GM12878 (cell line): ENCODE measurements around the gene SRC. TPM values are rescaled to one million over a fixed set of nuclear protein-coding genes. Genes with fewer than 3 reads are reported as not detected.

Experiments
- ATAC-seq: fragments of 200-7000 bp; cut with Tn5 transposase; 3 replicates; pipeline ENCODE4 v1.9.1; 2020; ENCODE audit warnings: mild to moderate bottlenecking, moderate library complexity
- BruUV-seq: library from RNA; stranded (reverse); fragments of 400-500 nt; replicated peaks from 2 replicates; lab custom pipeline; 2021; lab: Mats Ljungman, UMichigan
- CTCF ChIA-PET: fragments of 300-600 bp; sonication (Branson Sonifier 250); formaldehyde crosslinking; extraction: SDS; loops from one replicate; lab custom pipeline; 2021; ENCODE audit warnings: inconsistent platforms; lab: Yijun Ruan, JAX
- POLR2A ChIA-PET: fragments of 350-600 bp; formaldehyde crosslinking; extraction: SDS; loops from one replicate; lab custom pipeline; 2021; ENCODE audit warnings: inconsistent platforms; lab: Charles Lee
- RAD21 ChIA-PET: fragments of 300-600 bp; sonication (Branson Sonifier 250); formaldehyde crosslinking; loops from one replicate; lab custom pipeline; 2023; ENCODE audit warnings: antibody characterized with exemption; ENCODE audit not compliant: unreplicated experiment; lab: Charles Lee
- SMC1A ChIA-PET: fragments of 300-600 bp; sonication (Branson Sonifier 250); formaldehyde crosslinking; loops from one replicate; lab custom pipeline; 2023; ENCODE audit not compliant: unreplicated experiment, uncharacterized antibody; lab: Charles Lee
- DNase-seq: peaks from one replicate; pipeline ENCODE4 v3.0.0-alpha.2; 2011; ENCODE audit warnings: low read depth, low spot score
- FAIRE-seq: peaks from 3 replicates; lab custom pipeline; 2011; peaks lifted over from hg19 to GRCh38; lab: Jason Lieb, UNC
- H2AFZ ChIP-seq: 2 replicates; pipeline ENCODE4 v1.6.0; 2011; ENCODE audit warnings: low read depth, low read length, control low read depth; ENCODE audit not compliant: control insufficient read depth
- H3K27ac ChIP-seq: 2 replicates; pipeline ENCODE4 v1.5.1; 2011; ENCODE audit warnings: control low read depth; ENCODE audit not compliant: control insufficient read depth, insufficient read depth
- H3K27me3 ChIP-seq, 2 experiments: replicated peaks in 1 of 2; 2 replicates each; pipeline versions ENCODE4 v1.6.0 to v1.6.1; 2011; ENCODE audit warnings: low read length in 1 of 2; ENCODE audit not compliant: control insufficient read depth in 2 of 2, insufficient read depth in 2 of 2
- H3K36me3 ChIP-seq, 2 experiments: 2 replicates each; pipeline ENCODE4 v1.5.1; 2011; ENCODE audit warnings: low read length in 1 of 2; ENCODE audit not compliant: control insufficient read depth in 2 of 2, insufficient read depth in 2 of 2
- H3K4me1 ChIP-seq: 2 replicates; pipeline ENCODE4 v1.6.1; 2011; ENCODE audit warnings: mild to moderate bottlenecking, low read length, moderate library complexity, mixed read lengths; ENCODE audit not compliant: control insufficient read depth, insufficient read depth
- H3K4me2 ChIP-seq: 2 replicates; pipeline ENCODE4 v1.6.0; 2011; ENCODE audit warnings: control low read depth; ENCODE audit not compliant: control insufficient read depth, insufficient read depth
- H3K4me3 ChIP-seq: fragments of 200-600 bp; sonication (generic); 2 replicates; pipeline ENCODE4 v1.5.1; 2016
- H3K79me2 ChIP-seq: 2 replicates; pipeline ENCODE4 v1.6.0; 2011; ENCODE audit warnings: low read length; ENCODE audit not compliant: control insufficient read depth, insufficient read depth
- H3K9ac ChIP-seq: 2 replicates; pipeline ENCODE4 v1.8.0; 2011; ENCODE audit warnings: low read length, control low read depth, mixed read lengths; ENCODE audit not compliant: control insufficient read depth, insufficient read depth
- H3K9me3 ChIP-seq: replicated peaks from 3 replicates; pipeline ENCODE4 v1.5.1; 2011; ENCODE audit warnings: mild to moderate bottlenecking, low read length; ENCODE audit not compliant: control insufficient read depth, insufficient read depth
- H4K20me1 ChIP-seq: 2 replicates; pipeline ENCODE4 v1.6.0; 2011; ENCODE audit not compliant: control insufficient read depth, insufficient read depth
- BMI1 ChIP-seq: fragments of 450-650 bp; IDR thresholded peaks from 2 replicates; pipeline ENCODE4 v1.6.1; 2016; ENCODE audit warnings: mild to moderate bottlenecking, moderate library complexity, borderline replicate concordance
- KLF5 ChIP-seq: fragments of 450-650 bp; IDR thresholded peaks from 2 replicates; pipeline ENCODE4 v1.6.1; 2014; ENCODE audit warnings: mild to moderate bottlenecking; ENCODE audit not compliant: partially characterized antibody
- LARP7 ChIP-seq: fragments of 450-650 bp; IDR thresholded peaks from 2 replicates; pipeline ENCODE4 v1.6.1; 2017; ENCODE audit warnings: mild to moderate bottlenecking
- RAD21 ChIP-seq: IDR thresholded peaks from 2 replicates; pipeline ENCODE4 v1.6.1; 2011; ENCODE audit warnings: mild to moderate bottlenecking, low read depth, low read length, moderate library complexity; ENCODE audit not compliant: insufficient read depth
- ZSCAN29 ChIP-seq: fragments of 450-650 bp; IDR thresholded peaks from 2 replicates; pipeline ENCODE4 v1.6.1; 2017; ENCODE audit warnings: mild to moderate bottlenecking, moderate library complexity
- WGBS: methylation state at CpG from one replicate; pipeline ENCODE4 v1.1.6; 2016; ENCODE audit warnings: low lambda C conversion rate; ENCODE audit not compliant: insufficient replicate concordance, insufficient coverage; ENCODE audit errors: missing lambda C conversion rate; 5-methylcytosine and 5-hydroxymethylcytosine counted together
- in situ Hi-C: fragments of 300-500 bp; cut with MboI; formaldehyde crosslinking; loops from 9 replicates; pipeline ENCODE4 v1.14.3; 2018; ENCODE audit warnings: mixed read lengths
- intact Hi-C: fragments of 100-400 bp; cut with micrococcal nuclease; formaldehyde crosslinking; loops from one replicate; pipeline ENCODE4 v1.14.2; 2022; ENCODE audit not compliant: unreplicated experiment
- polyA plus RNA-seq, 11 experiments: library from polyadenylated mRNA; depleted of rRNA in 4 of 11; unstranded in 6 of 11; stranded (reverse) in 5 of 11; fragments of >200 nt; fragmentation: Nextera tagmentation in 4 of 11; fragmentation: Illumina TruSeq in 1 of 11; extraction: Ambion mirVana in 4 of 11; extraction: Trizol in 1 of 11; gene quantifications; 1 replicate in 1 of 11; 2 replicates in 10 of 11; pipeline versions ENCODE4 v1.2.1 to v1.2.3, GENCODE V29; 2011 to 2016; ENCODE audit warnings: inconsistent platforms in 2 of 11, missing spikeins in 2 of 11, low read depth in 1 of 11
- total RNA-seq, 4 experiments: library from RNA; depleted of rRNA in 3 of 4; stranded (reverse); fragments of >200 nt in 3 of 4; fragmentation: Illumina TruSeq in 1 of 4; extraction: Trizol in 1 of 4; gene quantifications; 2 replicates each; pipeline versions ENCODE4 v1.2.1 to v1.2.3, GENCODE V29; 2013 to 2021
- TF ChIP-seq, protein P1 (sequence below), 3 experiments: IDR thresholded peaks in 2 of 3; conservative IDR thresholded peaks in 1 of 3; 2 replicates each; pipeline ENCODE4 v1.5.1; 2011; ENCODE audit warnings: low read depth in 3 of 3, low read length in 3 of 3, mild to moderate bottlenecking in 3 of 3, control low read depth in 2 of 3, moderate library complexity in 2 of 3, inconsistent platforms in 1 of 3, mixed read lengths in 1 of 3; ENCODE audit not compliant: control insufficient read depth in 2 of 3, insufficient read depth in 1 of 3; ENCODE audit errors: extremely low read depth in 1 of 3
- TF ChIP-seq, protein P2 (sequence below): fragments of 450-650 bp; IDR thresholded peaks from 2 replicates; pipeline ENCODE4 v1.6.1; 2018; ENCODE audit warnings: mild to moderate bottlenecking, low read depth, moderate library complexity; ENCODE audit not compliant: partially characterized antibody

Gene SRC
- total and polyA plus RNA-seq, 10 of the 15 experiments (the other 5 are each of a cell fraction or from before 2014, with no cell fraction given) = 0.60 to 71.3 (median 27.2) TPM

DNA sequence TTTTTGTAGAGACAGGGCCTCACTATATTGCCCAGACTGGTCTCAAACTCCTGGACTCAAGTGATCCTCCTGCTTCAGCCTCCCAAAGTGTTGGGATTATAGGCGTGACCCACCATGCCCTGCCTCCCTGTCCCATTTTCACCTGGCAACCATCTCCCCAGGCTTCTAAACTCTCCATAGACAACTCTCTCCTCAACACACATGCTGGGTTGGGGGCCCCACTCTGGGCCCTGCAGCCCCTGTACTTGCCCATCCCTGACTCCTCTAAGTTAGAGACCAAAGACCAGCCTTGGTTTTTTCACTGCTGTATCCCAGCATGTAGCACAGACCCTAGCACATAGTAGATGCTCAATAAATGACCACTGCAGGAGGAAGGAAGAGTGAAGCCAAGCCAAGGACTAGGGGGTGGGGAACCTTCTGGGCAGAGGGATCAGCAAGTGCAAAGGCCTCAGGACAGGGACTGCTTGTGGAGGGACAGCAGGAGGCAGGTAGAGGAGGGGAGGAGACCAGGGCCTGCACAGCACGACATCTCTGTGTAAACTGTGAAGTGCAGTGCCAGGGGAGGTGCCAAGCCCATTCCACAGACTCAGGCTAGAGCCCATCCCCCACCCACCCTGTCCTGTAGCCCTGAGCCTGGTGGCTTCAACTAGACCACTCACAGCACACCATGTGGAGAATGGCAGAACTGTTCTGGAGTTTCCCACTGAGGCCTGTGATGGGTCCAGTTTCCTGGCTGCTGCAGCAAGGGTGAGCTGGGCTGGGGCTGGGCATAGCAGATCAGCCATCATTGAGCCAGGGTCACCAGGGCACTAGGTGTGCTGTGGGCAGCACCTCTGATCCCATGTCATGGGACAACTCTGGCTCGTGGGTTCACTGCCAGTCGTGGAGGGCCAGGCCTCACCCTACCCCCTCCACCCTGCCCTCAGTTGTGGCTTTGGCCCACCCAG, 3.4 kb upstream of the SRC start:
- Histone ChIP-seq H2AFZ (no peak overlapping the region), H4K20me1 (no peaks in the 10 kb centered on the region), H3K79me2 (peaks cover 32% of the 10 kb centered on the region), H3K4me3 (no peak overlapping the region), H3K27ac (no peak overlapping the region), H3K9me3 (no peaks in the 10 kb centered on the region), H3K4me2 (no peak overlapping the region), H3K4me1 (peaks cover 31% of the 10 kb centered on the region), H3K27me3 (no peaks in the 10 kb centered on the region), H3K9ac (no peak overlapping the region), H3K36me3 (no peaks in the 10 kb centered on the region)
- FAIRE-seq (no peak), DNase-seq (no peak), ATAC-seq (peak; percentile 37)
- no TSS peak for BruUV-seq
- ChIA-PET SMC1A (no interaction called here), POLR2A (no interaction called here), RAD21 (interaction anchor here (6.6 kb wide), 1 partner anchor 7 kb away, joined by 38 read pairs; no protein-coding TSS in a partner anchor), CTCF (no interaction called here)
- in situ Hi-C loops (no loop called here), intact Hi-C loops (no loop called here)
- WGBS = 54% methylated on average over 4 of the region's 4 CpGs
- TF ChIP-seq LARP7 (no peak), ZSCAN29 (no peak), BMI1 (no peak), KLF5 (no peak), RAD21 (peak; percentile 38; the same call in 1 of the 2 replicates)
- TF ChIP-seq, protein P1, sequence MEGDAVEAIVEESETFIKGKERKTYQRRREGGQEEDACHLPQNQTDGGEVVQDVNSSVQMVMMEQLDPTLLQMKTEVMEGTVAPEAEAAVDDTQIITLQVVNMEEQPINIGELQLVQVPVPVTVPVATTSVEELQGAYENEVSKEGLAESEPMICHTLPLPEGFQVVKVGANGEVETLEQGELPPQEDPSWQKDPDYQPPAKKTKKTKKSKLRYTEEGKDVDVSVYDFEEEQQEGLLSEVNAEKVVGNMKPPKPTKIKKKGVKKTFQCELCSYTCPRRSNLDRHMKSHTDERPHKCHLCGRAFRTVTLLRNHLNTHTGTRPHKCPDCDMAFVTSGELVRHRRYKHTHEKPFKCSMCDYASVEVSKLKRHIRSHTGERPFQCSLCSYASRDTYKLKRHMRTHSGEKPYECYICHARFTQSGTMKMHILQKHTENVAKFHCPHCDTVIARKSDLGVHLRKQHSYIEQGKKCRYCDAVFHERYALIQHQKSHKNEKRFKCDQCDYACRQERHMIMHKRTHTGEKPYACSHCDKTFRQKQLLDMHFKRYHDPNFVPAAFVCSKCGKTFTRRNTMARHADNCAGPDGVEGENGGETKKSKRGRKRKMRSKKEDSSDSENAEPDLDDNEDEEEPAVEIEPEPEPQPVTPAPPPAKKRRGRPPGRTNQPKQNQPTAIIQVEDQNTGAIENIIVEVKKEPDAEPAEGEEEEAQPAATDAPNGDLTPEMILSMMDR (IDR thresholded peaks at IDR 0.05 in 2 of 3, conservative IDR thresholded peaks at IDR 0.05 in 1 of 3; ENCODE audit: control insufficient read depth in 2 of 3, extremely low read depth in 1 of 3, insufficient read depth in 1 of 3, low read depth in 3 of 3, low read length in 3 of 3) = peak in 2 of 3 experiments; percentile 24 to 44; a peak in 2 of 6 replicates
- TF ChIP-seq, protein P2, sequence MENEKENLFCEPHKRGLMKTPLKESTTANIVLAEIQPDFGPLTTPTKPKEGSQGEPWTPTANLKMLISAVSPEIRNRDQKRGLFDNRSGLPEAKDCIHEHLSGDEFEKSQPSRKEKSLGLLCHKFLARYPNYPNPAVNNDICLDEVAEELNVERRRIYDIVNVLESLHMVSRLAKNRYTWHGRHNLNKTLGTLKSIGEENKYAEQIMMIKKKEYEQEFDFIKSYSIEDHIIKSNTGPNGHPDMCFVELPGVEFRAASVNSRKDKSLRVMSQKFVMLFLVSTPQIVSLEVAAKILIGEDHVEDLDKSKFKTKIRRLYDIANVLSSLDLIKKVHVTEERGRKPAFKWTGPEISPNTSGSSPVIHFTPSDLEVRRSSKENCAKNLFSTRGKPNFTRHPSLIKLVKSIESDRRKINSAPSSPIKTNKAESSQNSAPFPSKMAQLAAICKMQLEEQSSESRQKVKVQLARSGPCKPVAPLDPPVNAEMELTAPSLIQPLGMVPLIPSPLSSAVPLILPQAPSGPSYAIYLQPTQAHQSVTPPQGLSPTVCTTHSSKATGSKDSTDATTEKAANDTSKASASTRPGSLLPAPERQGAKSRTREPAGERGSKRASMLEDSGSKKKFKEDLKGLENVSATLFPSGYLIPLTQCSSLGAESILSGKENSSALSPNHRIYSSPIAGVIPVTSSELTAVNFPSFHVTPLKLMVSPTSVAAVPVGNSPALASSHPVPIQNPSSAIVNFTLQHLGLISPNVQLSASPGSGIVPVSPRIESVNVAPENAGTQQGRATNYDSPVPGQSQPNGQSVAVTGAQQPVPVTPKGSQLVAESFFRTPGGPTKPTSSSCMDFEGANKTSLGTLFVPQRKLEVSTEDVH = no peak
